OCI-LY3 (cell line): ENCODE results near the gene PARP1.

ENCODE experiments used
- H2AFZ ChIP-seq: fragments of 200-600, 300-600 bp; shearing (Covaris generic); 2 replicates; pipeline ENCODE4 v1.6.0; 2014; ENCODE audit warnings: antibody characterized with exemption, low read depth, low read length
- H3K27ac ChIP-seq: fragments of 200-600, 300-600 bp; sonication (generic); 2 replicates; pipeline ENCODE4 v1.5.1; 2014; ENCODE audit warnings: mild to moderate bottlenecking, low read length, moderate library complexity, mixed read lengths
- H3K27me3 ChIP-seq: fragments of 200-600, 300-600 bp; sonication (generic); 2 replicates; pipeline ENCODE4 v1.6.1; 2014; ENCODE audit warnings: low read depth, low read length, mixed read lengths
- H3K36me3 ChIP-seq: fragments of 200-600, 300-600 bp; sonication (generic); replicated peaks from 2 replicates; pipeline ENCODE3; 2014; ENCODE audit warnings: low read depth, low read length, mixed read lengths
- H3K4me1 ChIP-seq: fragments of 300-600, 200-600 bp; sonication (generic); 2 replicates; pipeline ENCODE4 v1.6.1; 2014; ENCODE audit warnings: low read length, mixed read lengths
- H3K4me2 ChIP-seq: fragments of 200-600, 300-600 bp; sonication (generic); 2 replicates; pipeline ENCODE4 v1.6.1; 2014; ENCODE audit warnings: low read length, mixed read lengths
- H3K4me3 ChIP-seq: fragments of 300-600, 200-600 bp; sonication (generic); 2 replicates; pipeline ENCODE4 v1.5.1; 2014; ENCODE audit warnings: antibody characterized with exemption, mild to moderate bottlenecking, low read length, moderate library complexity
- H3K79me2 ChIP-seq: fragments of 300-600, 200-600 bp; shearing (Covaris generic); 2 replicates; pipeline ENCODE4 v1.6.1; 2014; ENCODE audit warnings: mild to moderate bottlenecking, low read length, mixed read lengths
- H3K9ac ChIP-seq: fragments of 300-600, 200-600 bp; shearing (Covaris generic); 2 replicates; pipeline ENCODE4 v1.6.0; 2014; ENCODE audit warnings: mild to moderate bottlenecking, low read length, moderate library complexity
- H3K9me3 ChIP-seq: fragments of 200-600, 300-600 bp; shearing (Covaris generic); 2 replicates; pipeline ENCODE4 v1.6.1; 2014; ENCODE audit warnings: low read length, mixed read lengths; ENCODE audit not compliant: insufficient read depth
- H4K20me1 ChIP-seq: fragments of 200-600, 300-600 bp; sonication (generic); 2 replicates; pipeline ENCODE4 v1.6.1; 2016; ENCODE audit warnings: low read length, mixed read lengths; ENCODE audit not compliant: insufficient read depth
- EZH2phosphoT487 ChIP-seq: fragments of 200-600 bp; shearing (Covaris generic); IDR thresholded peaks from 2 replicates; pipeline ENCODE4 v1.6.1; 2018; ENCODE audit warnings: antibody characterized with exemption, mixed run types, low read depth
- TF ChIP-seq, protein P1 (sequence below): fragments of 200-600, 300-600 bp; sonication (generic); IDR thresholded peaks from 2 replicates; pipeline ENCODE4 v1.5.1; 2014; ENCODE audit warnings: antibody characterized with exemption, low read length, low read depth

Gene PARP1

DNA sequence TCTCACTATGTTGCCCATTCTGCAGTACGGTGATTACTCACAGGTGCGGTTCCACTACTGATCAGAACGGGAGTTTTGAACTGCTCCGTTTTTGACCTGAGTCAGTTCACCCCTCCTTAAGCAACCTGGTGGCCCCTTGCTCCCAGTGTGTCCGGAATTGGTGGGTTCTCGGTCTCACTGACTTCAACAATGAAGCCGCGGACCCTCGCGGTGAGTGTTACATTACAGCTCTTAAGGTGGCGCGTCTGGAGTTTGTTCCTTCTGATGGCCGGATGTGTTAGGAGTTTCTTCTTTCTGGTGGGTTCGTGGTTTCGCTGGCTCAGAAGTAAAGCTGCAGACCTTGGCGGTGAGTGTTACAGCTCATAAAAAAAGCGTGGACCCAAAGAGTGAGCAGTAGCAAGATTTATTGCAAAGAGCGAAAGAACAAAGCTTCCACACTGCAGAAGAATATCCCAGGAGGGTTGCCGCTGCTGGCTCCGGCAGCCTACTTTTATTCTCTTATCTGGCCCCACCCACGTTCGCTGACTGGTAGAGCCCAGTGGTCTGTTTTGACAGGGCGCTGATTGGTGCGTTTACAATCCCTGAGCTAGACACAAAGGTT is 17.6 kb upstream of the PARP1 start:
- Histone ChIP-seq H3K27ac (no peak overlapping the region), H3K36me3 (no peaks in the 10 kb centered on the region), H3K9ac (no peak overlapping the region), H3K4me3 (peak overlapping the region; percentile 31; the same call in 1 of the 2 replicates), H2AFZ (no peak overlapping the region), H3K79me2 (no peaks in the 10 kb centered on the region), H3K9me3 (no peaks in the 10 kb centered on the region), H3K4me2 (peak overlapping the region; percentile 35), H3K4me1 (no peaks in the 10 kb centered on the region), H4K20me1 (no peaks in the 10 kb centered on the region), H3K27me3 (peaks cover 11% of the 10 kb centered on the region)
- TF ChIP-seq, protein P1, sequence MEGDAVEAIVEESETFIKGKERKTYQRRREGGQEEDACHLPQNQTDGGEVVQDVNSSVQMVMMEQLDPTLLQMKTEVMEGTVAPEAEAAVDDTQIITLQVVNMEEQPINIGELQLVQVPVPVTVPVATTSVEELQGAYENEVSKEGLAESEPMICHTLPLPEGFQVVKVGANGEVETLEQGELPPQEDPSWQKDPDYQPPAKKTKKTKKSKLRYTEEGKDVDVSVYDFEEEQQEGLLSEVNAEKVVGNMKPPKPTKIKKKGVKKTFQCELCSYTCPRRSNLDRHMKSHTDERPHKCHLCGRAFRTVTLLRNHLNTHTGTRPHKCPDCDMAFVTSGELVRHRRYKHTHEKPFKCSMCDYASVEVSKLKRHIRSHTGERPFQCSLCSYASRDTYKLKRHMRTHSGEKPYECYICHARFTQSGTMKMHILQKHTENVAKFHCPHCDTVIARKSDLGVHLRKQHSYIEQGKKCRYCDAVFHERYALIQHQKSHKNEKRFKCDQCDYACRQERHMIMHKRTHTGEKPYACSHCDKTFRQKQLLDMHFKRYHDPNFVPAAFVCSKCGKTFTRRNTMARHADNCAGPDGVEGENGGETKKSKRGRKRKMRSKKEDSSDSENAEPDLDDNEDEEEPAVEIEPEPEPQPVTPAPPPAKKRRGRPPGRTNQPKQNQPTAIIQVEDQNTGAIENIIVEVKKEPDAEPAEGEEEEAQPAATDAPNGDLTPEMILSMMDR: no peak
- TF ChIP-seq EZH2phosphoT487: no peak

DNA sequence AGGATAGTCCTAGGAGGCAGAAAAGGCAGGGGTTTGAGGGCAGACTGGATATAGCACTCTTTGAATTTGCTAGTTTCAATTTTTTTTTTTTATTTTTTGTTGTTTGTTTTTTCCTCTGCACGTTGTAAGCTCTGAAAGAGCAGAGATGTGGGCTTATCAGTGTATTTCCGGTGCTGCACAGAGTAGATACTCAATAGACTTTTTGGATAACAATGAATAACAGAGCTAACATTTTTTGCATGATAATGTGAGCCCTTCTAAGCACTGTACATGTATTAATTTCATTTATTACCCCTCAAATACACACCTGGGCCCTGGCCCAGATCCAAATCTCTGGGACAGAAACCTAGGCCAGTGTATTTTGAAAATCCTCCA is 17.1 kb upstream of the PARP1 start:
- Histone ChIP-seq H3K9me3 (no peaks in the 10 kb centered on the region), H3K79me2 (no peaks in the 10 kb centered on the region), H3K9ac (no peak overlapping the region), H3K36me3 (no peaks in the 10 kb centered on the region), H3K4me1 (no peaks in the 10 kb centered on the region), H3K27me3 (peaks cover 11% of the 10 kb centered on the region), H3K27ac (no peak overlapping the region), H2AFZ (0 out of 2 replicates have a peak overlapping the region, but pooled peaks have one; percentile 3), H4K20me1 (no peaks in the 10 kb centered on the region), H3K4me3 (no peak overlapping the region), H3K4me2 (no peak overlapping the region)
- no peak for TF ChIP-seq EZH2phosphoT487
- TF ChIP-seq, protein P1: no peak

DNA sequence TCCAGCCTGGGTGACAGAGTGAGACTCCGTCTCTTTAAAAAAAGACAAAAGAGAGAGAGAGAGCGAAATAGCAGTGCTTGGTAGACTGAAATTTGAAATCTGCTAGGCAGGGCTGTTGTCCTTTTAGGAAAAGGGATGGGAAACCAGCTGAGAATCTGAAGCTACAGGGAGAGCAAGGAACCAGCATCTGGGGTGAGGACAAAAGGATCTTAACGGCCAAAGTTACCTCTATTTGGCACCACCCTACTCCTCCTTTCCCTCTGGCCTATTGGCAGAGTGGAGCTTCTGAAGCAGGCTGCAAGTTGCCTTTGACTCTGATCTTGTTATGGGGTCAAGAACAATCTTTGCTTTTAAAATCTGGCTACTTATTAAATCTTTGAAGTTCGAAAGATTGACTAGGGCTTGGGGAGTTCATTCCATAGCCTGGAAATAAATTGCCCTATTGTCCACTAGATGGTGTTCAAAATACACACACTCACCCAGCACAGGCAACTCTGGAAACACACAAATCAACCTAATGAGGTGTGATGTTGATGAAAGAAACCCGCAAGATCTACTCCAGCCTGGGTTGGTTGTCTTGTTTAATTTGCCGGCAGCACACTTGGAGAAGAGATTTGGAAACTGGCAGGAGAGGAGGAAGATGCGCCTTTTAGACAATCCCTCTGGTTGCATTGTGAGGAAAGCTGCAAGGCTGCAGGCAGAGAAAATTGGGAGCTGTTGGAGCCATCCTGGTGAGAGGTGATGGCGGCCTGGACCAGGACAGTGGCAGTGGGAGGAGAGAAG is 16.5 kb upstream of the PARP1 start:
- H3K4me1 ChIP-seq: no peaks in the 10 kb centered on the region
- H3K79me2 ChIP-seq: no peaks in the 10 kb centered on the region
- H3K4me3 ChIP-seq: no peak overlapping the region
- no peak overlapping the region for H3K27ac ChIP-seq
- H3K36me3 ChIP-seq: no peaks in the 10 kb centered on the region
- no peaks in the 10 kb centered on the region for H3K9me3 ChIP-seq
- H2AFZ ChIP-seq: 0 out of 2 replicates have a peak overlapping the region, but pooled peaks have one; percentile 3
- H3K9ac ChIP-seq: no peak overlapping the region
- H4K20me1 ChIP-seq: no peaks in the 10 kb centered on the region
- no peak for TF ChIP-seq EZH2phosphoT487
- TF ChIP-seq, protein P1: peak; percentile 67
- H3K27me3 ChIP-seq: peaks cover 11% of the 10 kb centered on the region
- H3K4me2 ChIP-seq: no peak overlapping the region

DNA sequence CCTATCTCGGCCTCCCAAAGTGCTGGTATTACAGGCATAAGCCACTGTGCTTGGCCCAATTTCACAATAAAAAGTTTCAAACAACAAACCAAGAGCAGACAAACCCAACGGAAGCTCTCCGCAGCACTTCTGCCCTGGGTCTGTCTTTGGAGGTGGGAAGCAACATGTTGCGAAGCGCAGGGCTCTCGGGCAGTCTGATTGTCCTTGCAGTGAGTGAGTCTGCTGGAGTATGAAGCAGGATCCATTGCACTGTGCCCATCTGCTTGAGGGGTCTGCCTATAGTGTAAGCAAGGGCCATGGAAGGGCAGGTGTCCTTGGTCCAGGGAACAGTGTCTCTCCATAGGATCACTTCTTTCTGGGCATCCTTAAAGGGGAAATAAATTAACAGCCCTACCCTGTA is 14.6 kb upstream of the PARP1 start:
- Histone ChIP-seq H3K27ac (no peak overlapping the region), H3K36me3 (no peaks in the 10 kb centered on the region), H3K27me3 (peaks cover 11% of the 10 kb centered on the region), H3K79me2 (no peaks in the 10 kb centered on the region), H3K4me1 (no peaks in the 10 kb centered on the region), H2AFZ (no peak overlapping the region), H3K9me3 (no peaks in the 10 kb centered on the region), H3K4me2 (no peak overlapping the region), H3K4me3 (no peak overlapping the region), H3K9ac (no peak overlapping the region), H4K20me1 (no peaks in the 10 kb centered on the region)
- TF ChIP-seq EZH2phosphoT487: no peak
- TF ChIP-seq, protein P1: no peak
